ENCODE measurements around the gene RUNDC1.
"Not testable (repeated sequence)": the region's sequence is repeated elsewhere in the genome, so short reads cannot be mapped to it uniquely, and the experiment has no call there.

Gene RUNDC1

DNA sequence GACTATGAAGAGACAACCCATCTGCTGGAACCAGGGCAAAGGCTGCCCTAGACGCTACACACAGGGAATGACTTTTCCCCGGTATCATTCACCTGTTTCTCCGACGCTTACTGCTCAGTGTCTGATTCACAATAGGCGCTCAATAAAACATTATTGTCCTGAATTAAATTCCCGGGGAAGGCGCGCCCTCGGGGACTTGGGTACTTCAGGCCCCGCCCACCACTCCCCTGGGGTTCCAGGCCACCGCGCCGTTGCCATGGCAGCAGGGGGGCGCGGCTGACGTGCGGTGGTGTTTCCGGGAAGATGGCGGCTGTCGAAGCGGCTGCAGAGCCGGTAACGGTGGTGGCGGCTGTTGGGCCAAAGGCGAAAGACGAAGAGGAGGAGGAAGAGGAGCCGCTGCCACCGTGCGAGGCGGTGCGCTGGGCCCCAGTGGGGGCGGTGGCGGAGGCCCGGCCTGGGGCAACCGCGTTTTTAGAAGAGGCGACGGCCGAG is at the start of gene RUNDC1:
TSS of gene RUNDC1 (plus strand) at position 292 of the 492 bp plus-strand sequence. CDS start at position 304, 12 bp downstream.
- peak; percentile 69 for DNase-seq

- peak; percentile 28 for DNase-seq
Measured at GRCh38 chr17:42937712-42938596, 42.4 kb upstream of the RUNDC1 start.

- DNase-seq: no peak
Measured at GRCh38 chr17:42944211-42944610, 36.2 kb upstream of the RUNDC1 start.

GRCh38 chr17:42946812-42947211 is 33.6 kb upstream of the RUNDC1 start:
- no peak for DNase-seq

DNA sequence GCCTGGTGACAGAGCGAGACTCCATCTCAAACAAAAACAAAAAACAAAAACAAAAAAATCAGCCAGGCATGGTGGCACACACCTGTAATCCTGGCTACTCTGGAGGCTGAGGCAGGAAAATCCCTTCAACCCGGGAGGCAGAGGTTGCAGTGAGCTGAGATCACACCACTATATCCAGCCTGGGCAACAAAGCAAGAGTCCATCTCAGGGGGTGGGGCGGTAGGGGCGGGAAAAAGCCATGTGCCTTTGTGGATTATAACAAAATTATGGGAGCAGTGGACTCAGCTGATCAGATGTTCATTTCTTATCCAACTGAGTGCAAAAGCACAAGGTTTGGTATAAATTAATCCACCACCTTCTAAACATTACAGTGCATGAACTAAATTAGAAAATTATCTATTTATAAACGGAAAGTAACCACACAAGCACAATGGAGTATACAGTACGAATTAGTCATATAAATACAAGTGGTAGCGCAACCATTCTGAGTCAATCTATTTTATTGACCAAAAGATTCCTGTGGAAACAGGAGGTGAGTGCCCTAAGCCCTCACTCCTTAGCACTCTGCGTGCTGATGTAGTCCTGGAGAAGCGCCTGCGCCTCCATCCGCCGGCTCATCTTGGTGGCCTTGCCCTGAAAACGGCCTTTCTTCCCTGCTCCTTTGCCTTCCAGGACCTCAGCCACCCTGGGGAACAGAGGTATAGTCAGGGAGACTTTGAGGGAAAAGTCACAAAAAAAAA is 30.2 kb upstream of the RUNDC1 start:
- DNase-seq: no peak

DNA sequence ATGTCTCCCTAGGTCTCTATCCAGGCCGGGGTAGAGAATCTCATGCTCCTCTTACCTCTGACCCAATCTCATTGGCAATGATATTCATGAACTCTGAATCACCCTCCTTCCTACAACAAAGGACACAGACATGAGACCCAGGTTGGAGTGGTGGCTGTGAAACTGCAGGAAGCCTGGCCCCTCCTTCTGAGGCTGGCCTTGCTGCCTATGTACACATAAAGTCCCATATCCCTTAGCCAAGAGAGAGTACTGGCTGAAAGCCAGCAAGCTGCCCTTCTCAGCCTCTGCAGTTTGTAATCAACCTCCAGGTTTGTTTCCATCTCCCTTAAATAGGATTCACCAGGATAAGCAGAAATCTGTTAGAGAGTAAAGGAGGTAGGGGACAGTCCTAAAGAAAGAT is 26.7 kb upstream of the RUNDC1 start:
- no peak for DNase-seq

DNA sequence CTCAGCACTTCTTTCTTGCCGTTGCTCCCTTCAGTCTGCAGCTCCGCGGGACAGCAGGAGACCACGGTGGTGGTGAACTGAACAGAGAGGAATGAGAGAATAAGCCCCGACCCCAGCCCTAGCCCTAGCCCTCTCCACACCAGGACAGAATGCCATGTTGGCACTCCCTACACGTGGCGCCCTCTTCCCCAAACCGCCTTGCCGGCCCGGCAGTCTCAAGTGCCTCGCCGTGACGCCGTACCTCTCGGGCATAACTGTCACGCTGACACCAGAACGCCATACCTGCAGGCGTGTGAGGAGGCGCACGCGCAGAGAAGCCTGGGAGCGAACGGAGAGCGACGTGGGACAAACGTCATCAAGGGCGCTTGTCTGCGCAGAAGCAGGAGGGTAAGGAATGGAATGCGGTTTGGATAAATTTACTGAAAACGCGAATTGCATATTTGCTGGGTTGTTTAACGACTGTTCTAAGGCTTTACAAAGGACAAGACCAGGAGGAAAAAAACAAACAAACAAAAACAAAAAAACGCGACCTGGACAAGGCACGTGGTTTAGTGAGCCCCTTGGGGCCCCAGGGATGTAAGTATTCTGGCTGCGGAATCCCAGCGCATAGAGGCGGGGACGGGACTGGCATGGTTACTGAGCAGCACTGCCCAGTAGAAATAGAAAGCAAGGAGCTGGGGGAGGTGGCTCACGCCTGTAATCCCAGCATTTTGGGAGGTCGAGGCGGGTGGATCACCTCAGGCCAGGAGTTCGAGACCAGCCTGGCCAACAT is 16.0 kb upstream of the RUNDC1 start, which contains the start of gene AARSD1:
TSS of gene AARSD1 (minus strand) at position 294 of the 772 bp plus-strand sequence. CDS start at position 280, 14 bp downstream.
- peak; percentile 86 for DNase-seq

GRCh38 chr17:42967925-42968324 is 12.4 kb upstream of the RUNDC1 start:
- no peak for DNase-seq

GRCh38 chr17:42969001-42969581 is 11.3 kb upstream of the RUNDC1 start:
- DNase-seq: no peak

DNA sequence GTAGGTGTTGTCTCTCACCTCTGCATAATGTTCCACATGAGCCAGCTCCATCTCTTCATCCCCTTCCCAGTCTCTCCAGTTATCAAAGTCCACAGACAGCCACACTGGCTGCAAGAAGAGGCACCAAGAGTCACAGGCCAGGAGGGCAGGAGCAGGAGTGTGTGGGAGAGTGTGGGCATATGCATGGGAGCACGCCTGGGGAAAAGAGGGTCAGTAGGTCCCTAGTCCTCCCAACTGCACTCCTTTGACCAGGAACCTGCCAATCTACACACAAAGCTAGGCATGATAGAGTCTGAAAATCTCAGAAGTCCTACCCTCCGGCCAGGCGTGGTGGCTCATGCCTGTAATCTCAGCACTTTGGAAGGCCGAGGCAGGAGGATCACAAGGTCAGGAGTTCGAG is 8.8 kb upstream of the RUNDC1 start:
- no peak for DNase-seq

- not testable (repeated sequence) for DNase-seq
Measured at GRCh38 chr17:42973323-42973722, 7.0 kb upstream of the RUNDC1 start.

DNA sequence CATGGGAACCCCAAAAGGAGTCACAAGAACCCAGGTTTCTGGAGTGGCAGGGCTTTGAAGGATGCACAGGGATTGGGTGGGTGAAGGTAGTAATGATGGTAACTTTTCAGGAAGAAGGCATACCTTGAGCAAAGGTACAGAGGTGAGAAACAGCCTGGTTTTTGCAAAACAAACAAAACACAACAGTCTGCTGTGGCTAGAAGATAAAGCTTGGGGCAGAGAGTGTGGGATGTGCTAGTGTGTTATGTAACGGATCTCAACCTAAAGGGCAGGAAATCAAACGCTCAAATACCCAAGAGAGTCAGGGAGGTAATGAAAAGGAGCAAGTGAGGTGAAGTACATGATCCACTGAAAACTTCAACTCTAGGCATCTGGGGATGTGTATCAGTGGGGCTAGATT is 5.1 kb upstream of the RUNDC1 start:
- DNase-seq: no peak

GRCh38 chr17:42975701-42976100 is 4.7 kb upstream of the RUNDC1 start:
- DNase-seq: not testable (repeated sequence)

DNA sequence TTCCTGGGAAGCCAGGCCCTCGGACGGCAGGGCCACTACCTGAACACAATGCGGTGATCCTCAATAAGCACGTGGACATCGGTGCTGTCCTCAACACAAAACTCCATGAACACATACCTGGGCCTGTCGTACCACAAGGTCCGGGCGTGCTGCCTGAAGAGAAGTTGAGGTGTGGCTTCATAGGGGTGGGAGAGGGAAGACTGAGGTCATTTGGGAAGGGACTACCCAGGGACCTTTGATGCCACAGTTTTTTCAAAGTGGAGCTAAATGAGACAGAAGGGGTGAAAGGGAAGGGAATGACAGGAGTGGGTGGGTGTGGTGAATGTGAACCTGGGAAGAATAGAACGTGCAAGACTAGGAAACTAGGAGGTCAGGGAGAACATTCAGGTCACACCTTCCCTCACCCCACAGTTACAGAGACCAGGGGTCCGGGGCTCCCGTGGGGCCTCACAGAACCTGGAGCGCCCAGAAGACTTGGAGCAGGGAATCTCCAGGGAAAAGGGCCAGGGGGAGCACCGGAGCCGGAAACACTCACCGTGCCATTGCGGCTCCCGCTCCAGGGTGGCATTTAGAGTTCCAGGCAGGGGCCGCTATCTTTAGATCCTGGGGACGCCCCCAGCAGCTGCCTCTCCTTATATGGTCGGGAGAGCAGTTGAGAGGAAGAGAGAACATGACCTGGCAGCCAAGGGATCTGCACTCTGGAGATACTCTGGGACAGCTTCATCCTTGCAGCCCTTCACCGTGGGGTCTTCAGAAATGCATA is 673 bp upstream of the RUNDC1 start, which contains the start of gene PTGES3L:
TSS of gene PTGES3L (minus strand) at position 570 of the 763 bp plus-strand sequence. CDS start at position 543, 27 bp downstream.
- peak; percentile 69 for DNase-seq

GRCh38 chr17:42980766-42981397 is 517 bp downstream of the RUNDC1 start:
- no peak for DNase-seq

DNA sequence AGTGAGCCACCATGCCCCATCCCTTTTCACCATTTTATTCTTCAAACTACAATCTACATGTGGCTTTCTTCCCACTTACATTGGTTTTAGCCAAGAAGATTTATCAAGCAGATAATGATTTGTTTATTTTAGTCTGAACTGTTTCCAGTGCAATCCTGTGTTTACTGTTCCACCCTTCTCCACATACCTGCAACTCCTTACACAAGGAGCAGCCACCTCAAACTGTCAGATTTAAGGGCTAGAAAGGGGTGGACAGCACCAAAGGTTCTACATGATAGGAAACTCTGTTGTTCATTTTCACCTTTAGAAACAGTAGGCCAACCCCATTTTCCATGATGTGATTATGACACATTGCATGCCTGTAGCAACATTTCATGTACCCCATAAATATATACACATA is 1.9 kb downstream of the RUNDC1 start:
- no peak for DNase-seq

DNA sequence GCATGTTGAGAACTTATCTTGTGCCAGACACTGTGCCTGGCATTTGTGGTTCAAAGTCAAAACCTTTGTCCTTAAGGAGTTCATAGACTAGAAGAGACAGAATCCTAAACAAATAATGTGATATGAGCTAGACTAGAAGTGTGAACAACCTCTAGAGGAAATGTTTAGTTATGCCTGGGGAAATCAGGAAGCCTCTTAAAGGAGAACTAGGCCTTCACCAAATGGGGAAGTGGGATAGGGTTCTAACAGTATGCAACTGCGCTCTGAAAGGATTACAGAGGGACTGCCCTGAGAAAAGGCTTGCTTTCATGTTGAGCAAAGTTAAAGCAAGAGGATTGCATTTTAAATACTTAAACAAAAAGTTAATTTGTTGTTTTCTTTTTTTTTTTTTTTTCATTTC is 4.9 kb downstream of the RUNDC1 start:
- DNase-seq: no peak

DNA sequence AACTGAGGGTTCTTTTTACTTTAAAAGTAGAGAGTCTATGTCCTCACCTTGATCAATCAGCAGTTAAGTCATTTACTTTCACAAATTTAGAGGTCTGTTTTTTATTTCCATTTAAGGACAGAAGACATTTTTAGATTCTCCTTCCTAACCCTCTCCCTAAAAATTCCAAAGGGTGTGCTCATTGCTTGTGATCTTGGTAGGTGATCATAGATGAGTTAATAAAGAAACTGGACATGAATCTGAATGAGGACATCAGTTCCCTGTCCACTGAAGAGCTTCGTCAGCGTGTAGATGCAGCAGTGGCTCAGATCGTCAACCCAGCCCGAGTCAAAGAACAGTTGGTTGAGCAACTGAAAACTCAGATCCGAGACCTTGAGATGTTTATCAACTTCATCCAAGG is 8.8 kb downstream of the RUNDC1 start:
- no peak for DNase-seq

- DNase-seq: no peak
Measured at GRCh38 chr17:42989726-42990652, 9.6 kb downstream of the RUNDC1 start.

- DNase-seq: no peak
Measured at GRCh38 chr17:42991471-42991870, 11.1 kb downstream of the RUNDC1 start.

Measured in NCI-H1694 (cell line).